Thyroid gland (tissue), 4 donors: ENCODE results near the gene PPP1R12A.

Experiments
- CTCF ChIP-seq, 6 experiments: fragments of 200-600 bp in 3 of 6; fragments of 450-650 bp in 3 of 6; sonication (generic) in 3 of 6; IDR thresholded peaks; one replicate each; pipeline ENCODE4 v1.5.1; 2016 to 2019; ENCODE audit warnings: antibody characterized with exemption in 6 of 6, mild to moderate bottlenecking in 2 of 6, inconsistent platforms in 1 of 6, moderate library complexity in 1 of 6
- POLR2A ChIP-seq, 2 donors: fragments of 450-650 bp; IDR thresholded peaks; one replicate each; pipeline ENCODE4 v1.6.1; 2017; ENCODE audit warnings: antibody characterized with exemption in 2 of 2, mild to moderate bottlenecking in 2 of 2, moderate library complexity in 1 of 2

GRCh38 chr12:79732638-79733037 is 202.3 kb downstream of the PPP1R12A start:
- TF ChIP-seq CTCF (IDR thresholded peaks at IDR 0.05) (no peak), POLR2A (IDR thresholded peaks at IDR 0.05) (no peak)
